Stomach (tissue), 4 donors: ENCODE measurements around the gene PIEZO2.

ENCODE experiments used
- CTCF ChIP-seq, 7 experiments: fragments of 450-650 bp in 4 of 7; fragments of 200-600 bp in 3 of 7; sonication (generic) in 3 of 7; IDR thresholded peaks; one replicate each; pipeline ENCODE4 v1.5.1; 2016 to 2019; ENCODE audit warnings: antibody characterized with exemption in 7 of 7, control low read depth in 2 of 7, mild to moderate bottlenecking in 1 of 7
- EP300 ChIP-seq: sonication (generic); formaldehyde crosslinking; IDR thresholded peaks from one replicate; pipeline ENCODE4 v1.6.1; 2017; ENCODE audit warnings: antibody characterized with exemption

GRCh38 chr18:10792181-10792580 is 357.2 kb downstream of the PIEZO2 start:
- TF ChIP-seq EP300 (no peak), CTCF (IDR thresholded peaks at IDR 0.05) (no peak)
